Ishikawa (cell line): ENCODE measurements around the gene MPND.

Source experiments
- CEBPB ChIP-seq: IDR thresholded peaks from 2 replicates; pipeline ENCODE4 v1.6.1; 2012
- EGR1 ChIP-seq: IDR thresholded peaks from 2 replicates; pipeline ENCODE4 v1.6.1; 2012
- EP300 ChIP-seq: IDR thresholded peaks from 2 replicates; pipeline ENCODE4 v1.6.1; 2012; ENCODE audit warnings: borderline replicate concordance
- MAX ChIP-seq: IDR thresholded peaks from 2 replicates; pipeline ENCODE4 v1.6.1; 2012
- NFIC ChIP-seq: IDR thresholded peaks from 2 replicates; pipeline ENCODE4 v1.6.1; 2012
- RAD21 ChIP-seq: IDR thresholded peaks from 2 replicates; pipeline ENCODE4 v1.6.1; 2012; ENCODE audit warnings: low read depth
- REST ChIP-seq: IDR thresholded peaks from 2 replicates; pipeline ENCODE4 v1.6.1; 2012; ENCODE audit warnings: low read depth, mild to moderate bottlenecking
- TAF1 ChIP-seq: IDR thresholded peaks from 2 replicates; pipeline ENCODE4 v1.6.1; 2012; ENCODE audit warnings: low read depth, mild to moderate bottlenecking
- TCF12 ChIP-seq: IDR thresholded peaks from 2 replicates; pipeline ENCODE4 v1.6.1; 2012; ENCODE audit warnings: low read depth
- TEAD4 ChIP-seq: IDR thresholded peaks from 2 replicates; pipeline ENCODE4 v1.6.1; 2012
- USF1 ChIP-seq: IDR thresholded peaks from 2 replicates; pipeline ENCODE4 v1.6.1; 2012
- YY1 ChIP-seq: IDR thresholded peaks from 2 replicates; pipeline ENCODE4 v1.6.1; 2012; ENCODE audit warnings: low read depth
- ZBTB7A ChIP-seq: IDR thresholded peaks from 2 replicates; pipeline ENCODE4 v1.6.1; 2012; ENCODE audit warnings: low read depth

- TF ChIP-seq RAD21 (no peak), YY1 (no peak), EGR1 (no peak), TAF1 (no peak), ZBTB7A (no peak; the same call in 1 of the 2 replicates), TEAD4 (no peak), USF1 (no peak), MAX (peak; percentile 24; the same call in 1 of the 2 replicates), EP300 (peak; percentile 42; the same call in 1 of the 2 replicates), CEBPB (no peak), REST (no peak), TCF12 (no peak), NFIC (no peak)
Measured at GRCh38 chr19:4369109-4369887, 25.9 kb downstream of the MPND start.
